ENCODE measurements around the gene GCNA. TPM values are rescaled to one million over a fixed set of nuclear protein-coding genes. Genes with fewer than 3 reads are reported as not detected.
"Not testable (repeated sequence)": the region's sequence is repeated elsewhere in the genome, so short reads cannot be mapped to it uniquely, and the experiment has no call there.

The GCNA gene
- total RNA-seq, 4 donors from 2014 or later, result 0.67 to 3.8 (median 0.98) TPM

- H3K4me3 ChIP-seq (ENCODE audit: low read depth, poor library complexity, severe bottlenecking), result no peak overlapping the region
- TF ChIP-seq POLR2A (IDR thresholded peaks at IDR 0.05) (no peak), CTCF (IDR thresholded peaks at IDR 0.05) (no peak)
- 74 to 77% methylated on average over 1 of the region's 1 CpG for WGBS, 2 donors
- intact Hi-C loops (cut with DNase I; ENCODE audit: low total_unique reads), result no loop called here
- DNase-seq (ENCODE audit: low spot score in 2 of 2), result no peak
These were observed 28.3 kb upstream of the GCNA start for GRCh38 chrX:71549986-71550385.

- H3K4me3 ChIP-seq (ENCODE audit: low read depth, poor library complexity, severe bottlenecking), result no peak overlapping the region
- intact Hi-C loops (cut with DNase I; ENCODE audit: low total_unique reads), result no loop called here
- 80 to 84% methylated on average over 3 of the region's 3 CpGs for WGBS, 2 donors
- TF ChIP-seq POLR2A (IDR thresholded peaks at IDR 0.05), result no peak
- no peak for TF ChIP-seq CTCF (IDR thresholded peaks at IDR 0.05)
- no peak for DNase-seq (ENCODE audit: low spot score in 2 of 2)
These were observed 27.7 kb upstream of the GCNA start for GRCh38 chrX:71550578-71550977.

- DNase-seq (ENCODE audit: low spot score in 2 of 2), result no peak
- intact Hi-C loops (cut with DNase I; ENCODE audit: low total_unique reads), result no loop called here
- TF ChIP-seq CTCF (IDR thresholded peaks at IDR 0.05), result no peak
- no peak for TF ChIP-seq POLR2A (IDR thresholded peaks at IDR 0.05)
- WGBS, 2 donors, result 83 to 88% methylated on average over 3 of the region's 3 CpGs
- H3K4me3 ChIP-seq (ENCODE audit: low read depth, poor library complexity, severe bottlenecking), result no peak overlapping the region
These were observed 22.2 kb upstream of the GCNA start for GRCh38 chrX:71556036-71556435.

- DNase-seq (ENCODE audit: low spot score in 2 of 2), result no peak
- WGBS, 2 donors, result 83 to 84% methylated on average over 3 to 5 of the region's 5 CpGs
- H3K4me3 ChIP-seq (ENCODE audit: low read depth, poor library complexity, severe bottlenecking), result no peak overlapping the region
- TF ChIP-seq POLR2A (IDR thresholded peaks at IDR 0.05), result no peak
- no peak for TF ChIP-seq CTCF (IDR thresholded peaks at IDR 0.05)
- intact Hi-C loops (cut with DNase I; ENCODE audit: low total_unique reads), result no loop called here
These were observed 19.3 kb upstream of the GCNA start for GRCh38 chrX:71558920-71559319.

- DNase-seq (ENCODE audit: low spot score in 2 of 2); H3K4me3 ChIP-seq (ENCODE audit: low read depth, poor library complexity, severe bottlenecking); intact Hi-C loops (cut with DNase I; ENCODE audit: low total_unique reads): not testable (repeated sequence)
- 78 to 93% methylated on average over 6 of the region's 6 CpGs for WGBS, 2 donors
These were observed 18.5 kb upstream of the GCNA start for GRCh38 chrX:71559773-71560172.

GRCh38 chrX:71563921-71564320 is 14.3 kb upstream of the GCNA start:
- no peak for DNase-seq (ENCODE audit: low spot score in 2 of 2)
- no peak for TF ChIP-seq CTCF (IDR thresholded peaks at IDR 0.05)
- no peak for TF ChIP-seq POLR2A (IDR thresholded peaks at IDR 0.05)
- H3K4me3 ChIP-seq (ENCODE audit: low read depth, poor library complexity, severe bottlenecking), result no peak overlapping the region
- intact Hi-C loops (cut with DNase I; ENCODE audit: low total_unique reads), result no loop called here
- WGBS, 2 donors, result 44 to 58% methylated on average over 1 of the region's 1 CpG
